HL-60 (cell line): ENCODE measurements around the gene HOXC13.

Source experiments
- DNase-seq, 2 experiments: peaks; one replicate each; pipeline ENCODE4 v3.0.0-alpha.2; 2010 to 2020; ENCODE audit warnings: low read depth in 1 of 2, low spot score in 1 of 2
- H3K27ac ChIP-seq: fragments of 250-450 bp; sonication (Bioruptor Pico); replicated peaks from 2 replicates; pipeline ENCODE4 v1.5.1; 2020; ENCODE audit warnings: mild to moderate bottlenecking, moderate library complexity
- H3K27me3 ChIP-seq: fragments of 250-450 bp; sonication (Bioruptor Pico); 2 replicates; pipeline ENCODE4 v1.5.1; 2021; ENCODE audit warnings: mild to moderate bottlenecking, moderate library complexity; ENCODE audit not compliant: insufficient read depth, poor library complexity, severe bottlenecking
- H3K4me3 ChIP-seq: replicated peaks from 2 replicates; pipeline ENCODE4 v1.5.1; 2011; ENCODE audit warnings: mild to moderate bottlenecking, control low read depth, low read length; ENCODE audit not compliant: insufficient read depth
- CTCF ChIP-seq: IDR thresholded peaks from one replicate; pipeline ENCODE4 v1.5.1; 2011; ENCODE audit warnings: low read length, control low read depth, inconsistent platforms; ENCODE audit not compliant: insufficient read depth
- GABPA ChIP-seq: IDR thresholded peaks from 2 replicates; pipeline ENCODE4 v1.6.1; 2012; ENCODE audit warnings: low read depth
- POLR2AphosphoS5 ChIP-seq: IDR thresholded peaks from 2 replicates; pipeline ENCODE4 v1.6.1; 2012; ENCODE audit warnings: low read depth
- REST ChIP-seq: IDR thresholded peaks from 2 replicates; pipeline ENCODE4 v1.6.1; 2012; ENCODE audit warnings: low read depth; ENCODE audit not compliant: insufficient replicate concordance
- SPI1 ChIP-seq: IDR thresholded peaks from 2 replicates; pipeline ENCODE4 v1.6.1; 2012; ENCODE audit warnings: low read depth, mild to moderate bottlenecking, borderline replicate concordance

The HOXC13 gene

GRCh38 chr12:53963434-53964314 is 25.0 kb downstream of the HOXC13 start:
- TF ChIP-seq GABPA = no peak
- no peak for TF ChIP-seq REST
- TF ChIP-seq POLR2AphosphoS5 = no peak
- TF ChIP-seq CTCF = no peak
- no peak for TF ChIP-seq SPI1
- Histone ChIP-seq H3K27ac (no peak overlapping the region), H3K27me3 (peaks cover 100% of the 10 kb centered on the region)

GRCh38 chr12:53964315-53964713 is 25.7 kb downstream of the HOXC13 start:
- Histone ChIP-seq H3K27ac (no peak overlapping the region), H3K4me3 (no peak overlapping the region), H3K27me3 (peaks cover 100% of the 10 kb centered on the region)
- no peak for TF ChIP-seq REST
- TF ChIP-seq POLR2AphosphoS5 = no peak
- no peak for TF ChIP-seq CTCF
- TF ChIP-seq SPI1 = no peak
- TF ChIP-seq GABPA = no peak
- DNase-seq = no peak

More at GRCh38 chr12:53963434-53964314, 25.0 kb downstream of the HOXC13 start:
- DNase-seq = no peak
- H3K4me3 ChIP-seq = no peak overlapping the region

- Histone ChIP-seq H3K4me3 (no peak overlapping the region), H3K27ac (no peak overlapping the region), H3K27me3 (peaks cover 100% of the 10 kb centered on the region)
- TF ChIP-seq REST = no peak
- DNase-seq = no peak
These were observed 26.9 kb downstream of the HOXC13 start for GRCh38 chr12:53965281-53966084.
